ENCODE results near the gene SLC16A14. TPM values are rescaled to one million over a fixed set of nuclear protein-coding genes. Genes with fewer than 3 reads are reported as not detected.

SLC16A14 gene
- polyA plus RNA-seq, 1 donor from 2014 or later, result 128 TPM

DNA sequence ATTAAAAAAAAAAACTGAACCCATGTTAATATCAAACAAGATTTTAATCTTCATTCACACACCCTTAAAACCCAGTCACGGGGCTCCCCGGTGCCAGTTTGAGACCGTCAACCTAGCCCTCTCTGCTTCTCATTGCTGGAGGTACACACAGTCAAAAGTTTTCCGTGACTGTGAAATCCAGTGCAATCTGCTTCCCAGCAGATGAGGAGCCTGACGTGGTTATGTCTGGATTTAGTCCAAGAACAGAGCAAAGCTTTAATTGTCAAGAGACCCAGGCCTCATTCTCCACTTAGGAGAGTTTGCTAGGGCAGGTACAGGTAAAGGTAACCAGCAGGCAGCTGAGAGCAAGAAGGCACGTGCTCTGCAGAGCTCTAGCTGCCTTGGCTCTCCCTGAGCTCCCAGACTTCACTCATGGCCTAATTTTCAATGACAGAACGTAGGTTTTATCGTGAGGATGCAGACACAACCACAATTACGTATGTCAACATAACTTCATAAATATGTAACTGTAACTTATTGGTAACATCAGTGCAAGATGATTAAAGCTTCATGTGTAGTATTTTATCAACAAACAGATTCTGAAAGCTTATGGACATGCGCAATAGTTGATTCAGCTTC is 56.3 kb downstream of the SLC16A14 start:
- Histone ChIP-seq H3K27ac (ENCODE audit: low read length) (no peak overlapping the region), H2AFZ (ENCODE audit: low read depth, low read length) (no peak overlapping the region), H3K9ac (ENCODE audit: low read length) (no peak overlapping the region)

GRCh38 chr2:230011617-230012016 is 57.1 kb downstream of the SLC16A14 start:
- Histone ChIP-seq H3K27me3 (ENCODE audit: insufficient read depth, low read depth, low read length) (no peaks in the 10 kb centered on the region), H3F3A (ENCODE audit: insufficient read depth, low read length, poor library complexity, severe bottlenecking) (no peaks in the 10 kb centered on the region), H2AFZ (ENCODE audit: low read depth, low read length) (no peak overlapping the region), H3K4me3 (ENCODE audit: low read length) (no peak overlapping the region), H3K27ac (ENCODE audit: low read length) (no peak overlapping the region), H3K9me2 (ENCODE audit: insufficient read depth, low read length) (no peaks in the 10 kb centered on the region), H4K20me1 (ENCODE audit: insufficient read depth) (no peaks in the 10 kb centered on the region), H3K36me3 (ENCODE audit: insufficient read depth, low read length) (no peaks in the 10 kb centered on the region), H3K4me2 (ENCODE audit: low read length) (no peak overlapping the region), H3K9me3 (ENCODE audit: low read length) (no peaks in the 10 kb centered on the region), H3K9ac (ENCODE audit: low read length) (no peak overlapping the region), H3K79me2 (replicated peaks; ENCODE audit: insufficient read depth, low read length) (no peaks in the 10 kb centered on the region)
- TF ChIP-seq EP300 (conservative IDR thresholded peaks at IDR 0.05; ENCODE audit: poor library complexity, severe bottlenecking), result no peak
- TF ChIP-seq RAD21 (conservative IDR thresholded peaks at IDR 0.05), result no peak
- TF ChIP-seq POLR2AphosphoS5 (IDR thresholded peaks at IDR 0.05), result no peak
- no peak for TF ChIP-seq REST (IDR thresholded peaks at IDR 0.05; ENCODE audit: borderline replicate concordance)
- no peak for TF ChIP-seq MXI1 (conservative IDR thresholded peaks at IDR 0.05; ENCODE audit: poor library complexity, severe bottlenecking)
- no peak for TF ChIP-seq TAF1 (IDR thresholded peaks at IDR 0.05; ENCODE audit: low read depth)
- TF ChIP-seq, protein P1, sequence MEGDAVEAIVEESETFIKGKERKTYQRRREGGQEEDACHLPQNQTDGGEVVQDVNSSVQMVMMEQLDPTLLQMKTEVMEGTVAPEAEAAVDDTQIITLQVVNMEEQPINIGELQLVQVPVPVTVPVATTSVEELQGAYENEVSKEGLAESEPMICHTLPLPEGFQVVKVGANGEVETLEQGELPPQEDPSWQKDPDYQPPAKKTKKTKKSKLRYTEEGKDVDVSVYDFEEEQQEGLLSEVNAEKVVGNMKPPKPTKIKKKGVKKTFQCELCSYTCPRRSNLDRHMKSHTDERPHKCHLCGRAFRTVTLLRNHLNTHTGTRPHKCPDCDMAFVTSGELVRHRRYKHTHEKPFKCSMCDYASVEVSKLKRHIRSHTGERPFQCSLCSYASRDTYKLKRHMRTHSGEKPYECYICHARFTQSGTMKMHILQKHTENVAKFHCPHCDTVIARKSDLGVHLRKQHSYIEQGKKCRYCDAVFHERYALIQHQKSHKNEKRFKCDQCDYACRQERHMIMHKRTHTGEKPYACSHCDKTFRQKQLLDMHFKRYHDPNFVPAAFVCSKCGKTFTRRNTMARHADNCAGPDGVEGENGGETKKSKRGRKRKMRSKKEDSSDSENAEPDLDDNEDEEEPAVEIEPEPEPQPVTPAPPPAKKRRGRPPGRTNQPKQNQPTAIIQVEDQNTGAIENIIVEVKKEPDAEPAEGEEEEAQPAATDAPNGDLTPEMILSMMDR (IDR thresholded peaks at IDR 0.05; ENCODE audit: poor library complexity, severe bottlenecking), result no peak
- TF ChIP-seq SMC3 (conservative IDR thresholded peaks at IDR 0.05; ENCODE audit: poor library complexity), result no peak

More for the DNA sequence above, 56.3 kb downstream of the SLC16A14 start:
- Histone ChIP-seq H3K9me3 (ENCODE audit: low read length) (no peaks in the 10 kb centered on the region), H3K36me3 (ENCODE audit: insufficient read depth, low read length) (no peaks in the 10 kb centered on the region), H3F3A (ENCODE audit: insufficient read depth, low read length, poor library complexity, severe bottlenecking) (no peaks in the 10 kb centered on the region), H3K4me3 (ENCODE audit: low read length) (no peak overlapping the region), H3K79me2 (replicated peaks; ENCODE audit: insufficient read depth, low read length) (no peaks in the 10 kb centered on the region), H4K20me1 (ENCODE audit: insufficient read depth) (no peaks in the 10 kb centered on the region), H3K9me2 (ENCODE audit: insufficient read depth, low read length) (no peaks in the 10 kb centered on the region), H3K27me3 (ENCODE audit: insufficient read depth, low read depth, low read length) (no peaks in the 10 kb centered on the region), H3K4me2 (ENCODE audit: low read length) (no peak overlapping the region)
- TF ChIP-seq, protein P1 (IDR thresholded peaks at IDR 0.05; ENCODE audit: poor library complexity, severe bottlenecking), result no peak
- TF ChIP-seq POLR2AphosphoS5 (IDR thresholded peaks at IDR 0.05) (no peak), REST (IDR thresholded peaks at IDR 0.05; ENCODE audit: borderline replicate concordance) (no peak), TAF1 (IDR thresholded peaks at IDR 0.05; ENCODE audit: low read depth) (no peak), EP300 (conservative IDR thresholded peaks at IDR 0.05; ENCODE audit: poor library complexity, severe bottlenecking) (no peak), MXI1 (conservative IDR thresholded peaks at IDR 0.05; ENCODE audit: poor library complexity, severe bottlenecking) (no peak), SMC3 (conservative IDR thresholded peaks at IDR 0.05; ENCODE audit: poor library complexity) (no peak), EZH2 (IDR thresholded peaks at IDR 0.05; ENCODE audit: borderline replicate concordance, insufficient read depth, low read length, poor library complexity, severe bottlenecking) (no peak), RAD21 (conservative IDR thresholded peaks at IDR 0.05) (no peak)
